ENCODE measurements around the gene TTC28. TPM values are rescaled to one million over a fixed set of nuclear protein-coding genes. Genes with fewer than 3 reads are reported as not detected.

The TTC28 gene
- total RNA-seq, 1 experiment from 2014 or later = not detected

DNA sequence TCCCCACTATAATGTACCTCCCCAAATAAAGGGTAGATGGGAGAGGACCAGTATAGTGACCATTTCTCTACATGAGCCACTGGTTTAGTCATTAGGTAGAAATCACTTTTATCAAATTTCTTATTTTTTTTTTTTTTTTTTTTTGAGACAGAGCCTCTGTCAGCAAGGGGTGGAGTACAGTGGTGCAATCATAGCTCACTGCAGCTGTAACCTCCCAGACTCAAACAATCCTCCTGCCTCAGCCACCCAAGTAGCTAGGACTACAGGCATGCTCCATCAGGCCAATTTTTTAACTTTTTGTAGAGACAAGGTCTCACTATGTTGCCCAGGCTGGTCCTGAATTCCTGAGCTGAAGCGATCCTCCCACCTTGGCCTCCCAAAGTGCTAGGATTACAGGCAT, 322.4 kb downstream of the TTC28 start:
- no peak overlapping the region for H3K27ac Mint-ChIP-seq (ENCODE audit: low read depth, unreplicated experiment)
- peaks cover 55% of the 10 kb centered on the region for H3K27me3 Mint-ChIP-seq (ENCODE audit: insufficient read depth, unreplicated experiment)
- no peak overlapping the region for H3K4me3 Mint-ChIP-seq (ENCODE audit: unreplicated experiment)
- ChIA-PET POLR2A (no interaction called here), CTCF (no interaction called here)
- intact Hi-C loops (cut with micrococcal nuclease) = no loop called here
- no peaks in the 10 kb centered on the region for H3K9me3 Mint-ChIP-seq (ENCODE audit: unreplicated experiment)
- DNase-seq (ENCODE audit: unreplicated experiment) = no peak
- TF ChIP-seq, protein P1, sequence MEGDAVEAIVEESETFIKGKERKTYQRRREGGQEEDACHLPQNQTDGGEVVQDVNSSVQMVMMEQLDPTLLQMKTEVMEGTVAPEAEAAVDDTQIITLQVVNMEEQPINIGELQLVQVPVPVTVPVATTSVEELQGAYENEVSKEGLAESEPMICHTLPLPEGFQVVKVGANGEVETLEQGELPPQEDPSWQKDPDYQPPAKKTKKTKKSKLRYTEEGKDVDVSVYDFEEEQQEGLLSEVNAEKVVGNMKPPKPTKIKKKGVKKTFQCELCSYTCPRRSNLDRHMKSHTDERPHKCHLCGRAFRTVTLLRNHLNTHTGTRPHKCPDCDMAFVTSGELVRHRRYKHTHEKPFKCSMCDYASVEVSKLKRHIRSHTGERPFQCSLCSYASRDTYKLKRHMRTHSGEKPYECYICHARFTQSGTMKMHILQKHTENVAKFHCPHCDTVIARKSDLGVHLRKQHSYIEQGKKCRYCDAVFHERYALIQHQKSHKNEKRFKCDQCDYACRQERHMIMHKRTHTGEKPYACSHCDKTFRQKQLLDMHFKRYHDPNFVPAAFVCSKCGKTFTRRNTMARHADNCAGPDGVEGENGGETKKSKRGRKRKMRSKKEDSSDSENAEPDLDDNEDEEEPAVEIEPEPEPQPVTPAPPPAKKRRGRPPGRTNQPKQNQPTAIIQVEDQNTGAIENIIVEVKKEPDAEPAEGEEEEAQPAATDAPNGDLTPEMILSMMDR (IDR thresholded peaks at IDR 0.05; ENCODE audit: unreplicated experiment) = no peak
- H3K36me3 Mint-ChIP-seq (ENCODE audit: insufficient read depth, unreplicated experiment) = no peaks in the 10 kb centered on the region
- no TSS peak for BruUV-seq (replicated peaks)
- no peaks in the 10 kb centered on the region for H3K4me1 Mint-ChIP-seq (ENCODE audit: insufficient read depth, unreplicated experiment)

GRCh38 chr22:28351476-28351875, 328.2 kb downstream of the TTC28 start:
- no peak overlapping the region for H3K27ac Mint-ChIP-seq (ENCODE audit: low read depth, unreplicated experiment)
- H3K27me3 Mint-ChIP-seq (ENCODE audit: insufficient read depth, unreplicated experiment) = peaks cover 81% of the 10 kb centered on the region
- intact Hi-C loops (cut with micrococcal nuclease) = no loop called here
- DNase-seq (ENCODE audit: unreplicated experiment) = no peak
- no peaks in the 10 kb centered on the region for H3K4me1 Mint-ChIP-seq (ENCODE audit: insufficient read depth, unreplicated experiment)
- CTCF ChIA-PET = interaction anchor here (0.5 kb wide), 2 partner anchors 539 to 1687 kb away, joined by 3 to 5 read pairs; no protein-coding TSS in a partner anchor
- H3K36me3 Mint-ChIP-seq (ENCODE audit: insufficient read depth, unreplicated experiment) = no peaks in the 10 kb centered on the region
- BruUV-seq (replicated peaks) = no TSS peak
- TF ChIP-seq, protein P1 (IDR thresholded peaks at IDR 0.05; ENCODE audit: unreplicated experiment) = no peak
- H3K4me3 Mint-ChIP-seq (ENCODE audit: unreplicated experiment) = no peak overlapping the region
- POLR2A ChIA-PET = no interaction called here
- no peaks in the 10 kb centered on the region for H3K9me3 Mint-ChIP-seq (ENCODE audit: unreplicated experiment)

GRCh38 chr22:28348613-28349609, 330.7 kb downstream of the TTC28 start:
- intact Hi-C loops (cut with micrococcal nuclease) = no loop called here
- H3K27ac Mint-ChIP-seq (ENCODE audit: low read depth, unreplicated experiment) = no peak overlapping the region
- no peak overlapping the region for H3K4me3 Mint-ChIP-seq (ENCODE audit: unreplicated experiment)
- POLR2A ChIA-PET = interaction anchor here (0.5 kb wide), 1 partner anchor 1574 kb away, joined by 3 read pairs; no protein-coding TSS in a partner anchor
- TF ChIP-seq, protein P1 (IDR thresholded peaks at IDR 0.05; ENCODE audit: unreplicated experiment) = no peak
- H3K27me3 Mint-ChIP-seq (ENCODE audit: insufficient read depth, unreplicated experiment) = peaks cover 99% of the 10 kb centered on the region
- no peaks in the 10 kb centered on the region for H3K4me1 Mint-ChIP-seq (ENCODE audit: insufficient read depth, unreplicated experiment)
- DNase-seq (ENCODE audit: unreplicated experiment) = no peak
- no peaks in the 10 kb centered on the region for H3K9me3 Mint-ChIP-seq (ENCODE audit: unreplicated experiment)
- no peaks in the 10 kb centered on the region for H3K36me3 Mint-ChIP-seq (ENCODE audit: insufficient read depth, unreplicated experiment)
- CTCF ChIA-PET = interaction anchor here (0.6 kb wide), 1 partner anchor 63 kb away, joined by 3 read pairs; no protein-coding TSS in a partner anchor
- BruUV-seq (replicated peaks) = no TSS peak

- Mint-ChIP-seq H3K27ac (ENCODE audit: low read depth, unreplicated experiment) (no peak overlapping the region), H3K4me3 (ENCODE audit: unreplicated experiment) (no peak overlapping the region), H3K9me3 (ENCODE audit: unreplicated experiment) (no peaks in the 10 kb centered on the region), H3K36me3 (ENCODE audit: insufficient read depth, unreplicated experiment) (no peaks in the 10 kb centered on the region), H3K27me3 (ENCODE audit: insufficient read depth, unreplicated experiment) (peaks cover 84% of the 10 kb centered on the region), H3K4me1 (ENCODE audit: insufficient read depth, unreplicated experiment) (no peaks in the 10 kb centered on the region)
- intact Hi-C loops (cut with micrococcal nuclease) = no loop called here
- TF ChIP-seq, protein P1 (IDR thresholded peaks at IDR 0.05; ENCODE audit: unreplicated experiment) = no peak
- BruUV-seq (replicated peaks) = no TSS peak
- no peak for DNase-seq (ENCODE audit: unreplicated experiment)
- POLR2A ChIA-PET = no interaction called here
- CTCF ChIA-PET = no interaction called here
Measured at GRCh38 chr22:28346308-28346707, 333.3 kb downstream of the TTC28 start.
